Amniotic stem cell (primary cell): ENCODE data around the gene IL22RA1.

Experiments
- DNase-seq: peaks from one replicate; lab custom pipeline; 2025; lab: John Stamatoyannopoulos, UW

IL22RA1 gene

GRCh38 chr1:24138476-24139221, 4.3 kb downstream of the IL22RA1 start:
- DNase-seq, result no peak

GRCh38 chr1:24136956-24137539, 5.9 kb downstream of the IL22RA1 start:
- DNase-seq, result no peak

- DNase-seq, result no peak
These were observed 8.6 kb downstream of the IL22RA1 start for GRCh38 chr1:24134376-24134775.

GRCh38 chr1:24133819-24134218, 9.1 kb downstream of the IL22RA1 start:
- no peak for DNase-seq

GRCh38 chr1:24130385-24130784, 12.6 kb downstream of the IL22RA1 start:
- no peak for DNase-seq

GRCh38 chr1:24127801-24128363, 15.1 kb downstream of the IL22RA1 start:
- no peak for DNase-seq

- DNase-seq, result no peak
These were observed 15.7 kb downstream of the IL22RA1 start for GRCh38 chr1:24127134-24127800.

GRCh38 chr1:24126672-24127023, 16.3 kb downstream of the IL22RA1 start:
- no peak for DNase-seq

GRCh38 chr1:24126018-24126671, 16.8 kb downstream of the IL22RA1 start:
- DNase-seq, result no peak

GRCh38 chr1:24125456-24125855, 17.5 kb downstream of the IL22RA1 start:
- DNase-seq, result no peak

GRCh38 chr1:24124980-24125379, 18.0 kb downstream of the IL22RA1 start:
- DNase-seq, result no peak

- no peak for DNase-seq
These were observed 19.3 kb downstream of the IL22RA1 start for GRCh38 chr1:24123611-24124010.

GRCh38 chr1:24122776-24123175, 20.2 kb downstream of the IL22RA1 start:
- no peak for DNase-seq

GRCh38 chr1:24121406-24121805, 21.5 kb downstream of the IL22RA1 start:
- no peak for DNase-seq

GRCh38 chr1:24120965-24121364, 22.0 kb downstream of the IL22RA1 start:
- DNase-seq, result no peak

GRCh38 chr1:24119859-24120756, 22.8 kb downstream of the IL22RA1 start:
- no peak for DNase-seq

GRCh38 chr1:24119489-24119858, 23.5 kb downstream of the IL22RA1 start:
- no peak for DNase-seq

GRCh38 chr1:24118410-24119242, 24.3 kb downstream of the IL22RA1 start:
- no peak for DNase-seq

GRCh38 chr1:24117722-24118409, 25.1 kb downstream of the IL22RA1 start:
- DNase-seq, result no peak

GRCh38 chr1:24117132-24117531, 25.8 kb downstream of the IL22RA1 start:
- no peak for DNase-seq
